B cell (primary cell): Measurements from ENCODE around the gene ZNF622.

ENCODE experiments used
- EZH2 ChIP-seq: IDR thresholded peaks from 2 replicates; pipeline ENCODE4 v1.6.1; 2012; ENCODE audit warnings: borderline replicate concordance, low read depth, mild to moderate bottlenecking, moderate library complexity, low read length; ENCODE audit not compliant: insufficient read depth, poor library complexity, severe bottlenecking
- TF ChIP-seq, protein P1 (sequence below): fragments of 200-600 bp; IDR thresholded peaks from one replicate; pipeline ENCODE4 v1.8.0; 2022; ENCODE audit warnings: antibody characterized with exemption, mild to moderate bottlenecking

DNA sequence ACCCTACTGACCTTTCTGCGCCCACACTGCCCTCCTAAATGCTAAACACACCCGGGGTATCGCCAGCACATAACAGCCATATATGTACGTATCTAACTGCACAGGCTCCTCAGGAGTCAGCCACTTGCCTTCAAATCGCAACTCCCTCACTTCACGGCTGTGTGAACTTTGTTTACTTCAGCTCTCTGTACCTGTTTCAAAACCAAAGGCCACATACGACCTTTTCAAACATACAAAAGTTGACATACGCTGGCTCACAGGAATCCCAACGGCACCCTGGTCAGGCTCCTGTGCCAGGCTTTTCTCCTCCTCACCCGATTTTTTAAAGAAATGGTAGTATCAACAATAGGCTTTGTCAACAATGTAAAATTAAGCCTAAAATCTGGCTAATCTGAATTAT lies 39.0 kb upstream of the ZNF622 start:
- TF ChIP-seq, protein P1, sequence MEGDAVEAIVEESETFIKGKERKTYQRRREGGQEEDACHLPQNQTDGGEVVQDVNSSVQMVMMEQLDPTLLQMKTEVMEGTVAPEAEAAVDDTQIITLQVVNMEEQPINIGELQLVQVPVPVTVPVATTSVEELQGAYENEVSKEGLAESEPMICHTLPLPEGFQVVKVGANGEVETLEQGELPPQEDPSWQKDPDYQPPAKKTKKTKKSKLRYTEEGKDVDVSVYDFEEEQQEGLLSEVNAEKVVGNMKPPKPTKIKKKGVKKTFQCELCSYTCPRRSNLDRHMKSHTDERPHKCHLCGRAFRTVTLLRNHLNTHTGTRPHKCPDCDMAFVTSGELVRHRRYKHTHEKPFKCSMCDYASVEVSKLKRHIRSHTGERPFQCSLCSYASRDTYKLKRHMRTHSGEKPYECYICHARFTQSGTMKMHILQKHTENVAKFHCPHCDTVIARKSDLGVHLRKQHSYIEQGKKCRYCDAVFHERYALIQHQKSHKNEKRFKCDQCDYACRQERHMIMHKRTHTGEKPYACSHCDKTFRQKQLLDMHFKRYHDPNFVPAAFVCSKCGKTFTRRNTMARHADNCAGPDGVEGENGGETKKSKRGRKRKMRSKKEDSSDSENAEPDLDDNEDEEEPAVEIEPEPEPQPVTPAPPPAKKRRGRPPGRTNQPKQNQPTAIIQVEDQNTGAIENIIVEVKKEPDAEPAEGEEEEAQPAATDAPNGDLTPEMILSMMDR = no peak
- no peak for TF ChIP-seq EZH2
